ENCODE data around the gene ACOT7.
"Not testable (repeated sequence)": the region's sequence is repeated elsewhere in the genome, so short reads cannot be mapped to it uniquely, and the experiment has no call there.

Gene ACOT7

DNA sequence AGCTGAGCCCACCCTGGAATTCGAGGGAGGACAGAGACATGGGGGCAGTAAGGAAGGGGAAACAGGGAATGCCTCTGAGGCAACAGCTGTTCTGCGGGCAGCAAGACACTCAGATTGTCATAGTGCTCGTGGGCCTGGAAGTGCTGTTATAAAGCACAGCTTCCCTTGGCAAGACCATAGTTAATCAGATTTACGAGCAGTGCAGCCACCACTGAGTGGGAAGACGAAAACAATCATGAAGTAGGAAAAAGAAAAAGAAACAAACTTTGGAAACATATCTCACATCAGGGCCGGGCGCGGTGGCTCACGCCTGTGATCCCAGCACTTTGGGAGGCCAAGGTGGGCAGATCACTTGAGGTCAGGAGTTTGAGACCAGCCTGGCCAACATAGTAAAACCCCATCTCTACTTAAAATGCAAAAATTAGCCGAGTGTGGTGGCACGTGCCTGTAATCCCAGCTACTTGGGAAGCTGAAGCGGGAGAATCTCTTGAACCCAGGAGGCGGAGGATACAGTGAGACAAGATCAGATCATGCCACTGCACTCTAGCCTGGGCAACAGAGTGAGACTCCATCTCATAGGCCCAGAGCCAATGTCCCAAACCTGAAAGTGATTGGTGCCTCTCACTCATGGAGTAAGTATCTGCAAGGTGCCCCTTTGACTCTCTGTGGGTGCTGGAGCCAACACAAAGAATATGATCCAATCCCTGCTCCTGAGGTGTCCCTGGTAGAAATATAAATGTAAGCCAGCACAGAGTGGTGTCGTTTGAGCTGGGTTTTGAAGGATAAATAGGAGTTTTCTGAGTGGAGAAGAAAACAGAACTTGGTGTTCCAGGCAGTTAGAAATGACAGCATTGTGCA, 77.1 kb downstream of the ACOT7 start:
- Histone ChIP-seq H3K9me3 (ENCODE audit: control insufficient read depth, low read length) (no peaks in the 10 kb centered on the region), H3K4me1 (ENCODE audit: control insufficient read depth, insufficient read depth, low read length, poor library complexity, severe bottlenecking) (no peaks in the 10 kb centered on the region), H3K27me3 (replicated peaks; ENCODE audit: control insufficient read depth, insufficient read depth, low read length, poor library complexity, severe bottlenecking) (no peaks in the 10 kb centered on the region), H3K36me3 (ENCODE audit: control insufficient read depth, insufficient read depth, low read length) (peaks cover 3% of the 10 kb centered on the region), H3K27ac (ENCODE audit: insufficient read depth, low read length, poor library complexity, severe bottlenecking) (no peak overlapping the region), H3K4me3 (ENCODE audit: insufficient read depth, low read depth, low read length, poor library complexity, severe bottlenecking) (no peak overlapping the region)
- DNase-seq: no peak

DNA sequence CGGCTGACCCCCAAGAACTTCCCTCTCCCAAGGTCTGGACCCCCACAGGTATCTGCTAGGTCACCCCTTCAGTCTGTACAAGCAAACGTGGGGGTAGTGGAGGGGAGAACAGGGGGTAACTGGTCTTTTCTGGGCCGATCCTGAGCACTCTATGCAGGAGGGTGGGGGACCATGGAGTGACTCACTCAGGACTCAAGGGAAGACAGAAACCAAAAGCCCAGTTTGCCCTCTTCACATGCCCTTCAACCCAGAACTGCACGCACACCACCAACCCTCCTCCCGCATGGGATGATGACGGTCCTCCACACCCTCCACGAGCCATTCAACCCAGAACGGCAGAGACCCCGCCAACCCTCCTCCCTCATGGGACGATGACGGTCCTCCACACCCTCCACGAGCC, 79.1 kb downstream of the ACOT7 start:
- Histone ChIP-seq H3K27ac (ENCODE audit: insufficient read depth, low read length, poor library complexity, severe bottlenecking) (no peak overlapping the region), H3K27me3 (replicated peaks; ENCODE audit: control insufficient read depth, insufficient read depth, low read length, poor library complexity, severe bottlenecking) (no peaks in the 10 kb centered on the region), H3K4me1 (ENCODE audit: control insufficient read depth, insufficient read depth, low read length, poor library complexity, severe bottlenecking) (no peaks in the 10 kb centered on the region), H3K36me3 (ENCODE audit: control insufficient read depth, insufficient read depth, low read length) (peaks cover 3% of the 10 kb centered on the region), H3K4me3 (ENCODE audit: insufficient read depth, low read depth, low read length, poor library complexity, severe bottlenecking) (no peak overlapping the region), H3K9me3 (ENCODE audit: control insufficient read depth, low read length) (no peaks in the 10 kb centered on the region)
- no peak for DNase-seq

DNA sequence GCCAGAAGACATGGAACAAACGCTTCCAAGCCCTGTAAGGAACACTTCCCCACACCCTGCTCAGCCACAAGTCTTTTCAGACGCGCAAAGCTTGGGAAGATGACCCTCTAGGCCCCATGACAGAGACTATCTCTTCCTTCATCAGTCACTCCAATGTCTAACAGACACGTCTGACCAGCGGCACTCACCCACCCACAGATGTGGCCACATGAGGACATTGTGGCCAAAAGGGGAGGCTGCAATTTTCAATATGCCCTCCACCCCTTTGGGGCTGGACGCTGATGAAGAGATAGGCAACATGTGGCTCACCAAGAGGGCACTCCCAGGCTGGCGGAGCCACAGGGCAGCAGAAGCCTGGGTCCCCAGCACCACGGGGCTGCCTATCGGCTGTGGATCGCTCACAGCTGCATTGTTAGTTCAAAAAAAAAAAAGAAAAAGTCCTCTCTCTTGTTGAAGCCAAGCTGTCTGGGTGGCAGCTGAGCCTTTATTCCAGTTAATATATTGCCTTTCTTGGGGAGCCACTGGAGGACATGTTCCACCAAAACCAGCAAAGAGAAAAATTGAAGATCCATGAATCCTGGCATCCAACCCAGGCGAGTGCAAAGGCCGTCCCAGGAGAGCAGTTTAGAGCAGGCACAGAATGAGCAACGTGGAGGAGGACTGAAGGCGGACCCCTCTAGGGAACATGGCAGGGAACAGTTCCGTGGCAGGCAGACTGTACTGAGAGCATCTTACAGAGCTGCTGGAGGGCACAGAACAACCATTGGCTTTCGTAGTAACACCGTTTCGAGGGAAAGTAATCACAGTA, 80.0 kb downstream of the ACOT7 start:
- Histone ChIP-seq H3K27ac (ENCODE audit: insufficient read depth, low read length, poor library complexity, severe bottlenecking) (no peak overlapping the region), H3K9me3 (ENCODE audit: control insufficient read depth, low read length) (no peaks in the 10 kb centered on the region), H3K27me3 (replicated peaks; ENCODE audit: control insufficient read depth, insufficient read depth, low read length, poor library complexity, severe bottlenecking) (no peaks in the 10 kb centered on the region), H3K4me3 (ENCODE audit: insufficient read depth, low read depth, low read length, poor library complexity, severe bottlenecking) (no peak overlapping the region), H3K4me1 (ENCODE audit: control insufficient read depth, insufficient read depth, low read length, poor library complexity, severe bottlenecking) (no peaks in the 10 kb centered on the region), H3K36me3 (ENCODE audit: control insufficient read depth, insufficient read depth, low read length) (peaks cover 3% of the 10 kb centered on the region)
- DNase-seq: no peak

- no peak for DNase-seq
- no peak overlapping the region for H3K27ac ChIP-seq (ENCODE audit: insufficient read depth, low read length, poor library complexity, severe bottlenecking)
- no peak overlapping the region for H3K4me3 ChIP-seq (ENCODE audit: insufficient read depth, low read depth, low read length, poor library complexity, severe bottlenecking)
- H3K9me3 ChIP-seq (ENCODE audit: control insufficient read depth, low read length): no peaks in the 10 kb centered on the region
- H3K36me3 ChIP-seq (ENCODE audit: control insufficient read depth, insufficient read depth, low read length): no peaks in the 10 kb centered on the region
- no peaks in the 10 kb centered on the region for H3K4me1 ChIP-seq (ENCODE audit: control insufficient read depth, insufficient read depth, low read length, poor library complexity, severe bottlenecking)
- H3K27me3 ChIP-seq (replicated peaks; ENCODE audit: control insufficient read depth, insufficient read depth, low read length, poor library complexity, severe bottlenecking): no peaks in the 10 kb centered on the region
These were observed 83.3 kb downstream of the ACOT7 start for GRCh38 chr1:6310116-6310848.

GRCh38 chr1:6309564-6309963, 84.0 kb downstream of the ACOT7 start:
- Histone ChIP-seq H3K36me3 (ENCODE audit: control insufficient read depth, insufficient read depth, low read length) (no peaks in the 10 kb centered on the region), H3K27me3 (replicated peaks; ENCODE audit: control insufficient read depth, insufficient read depth, low read length, poor library complexity, severe bottlenecking) (no peaks in the 10 kb centered on the region), H3K27ac (ENCODE audit: insufficient read depth, low read length, poor library complexity, severe bottlenecking) (no peak overlapping the region), H3K4me3 (ENCODE audit: insufficient read depth, low read depth, low read length, poor library complexity, severe bottlenecking) (no peak overlapping the region), H3K4me1 (ENCODE audit: control insufficient read depth, insufficient read depth, low read length, poor library complexity, severe bottlenecking) (no peaks in the 10 kb centered on the region), H3K9me3 (ENCODE audit: control insufficient read depth, low read length) (no peaks in the 10 kb centered on the region)
- DNase-seq: no peak

DNA sequence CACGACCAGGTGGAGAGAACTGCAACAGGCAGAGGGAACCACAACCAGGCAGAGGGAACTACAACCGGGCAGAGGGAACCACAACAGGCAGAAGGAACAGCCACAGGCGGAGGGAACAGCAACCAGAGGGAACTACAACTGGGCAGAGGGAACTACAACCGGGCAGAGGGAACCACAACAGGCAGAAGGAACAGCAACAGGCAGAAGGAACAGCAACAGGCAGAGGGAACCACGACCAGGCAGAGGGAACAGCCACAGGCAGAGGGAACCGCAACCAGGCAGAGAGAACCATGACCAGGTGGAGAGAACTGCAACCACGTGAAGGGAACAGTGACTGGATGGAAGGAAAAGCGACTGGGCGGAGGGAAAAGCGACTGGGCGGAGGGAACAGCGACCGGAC, 85.1 kb downstream of the ACOT7 start:
- no peaks in the 10 kb centered on the region for H3K36me3 ChIP-seq (ENCODE audit: control insufficient read depth, insufficient read depth, low read length)
- no peaks in the 10 kb centered on the region for H3K4me1 ChIP-seq (ENCODE audit: control insufficient read depth, insufficient read depth, low read length, poor library complexity, severe bottlenecking)
- H3K27me3 ChIP-seq (replicated peaks; ENCODE audit: control insufficient read depth, insufficient read depth, low read length, poor library complexity, severe bottlenecking): no peaks in the 10 kb centered on the region
- DNase-seq: no peak
- no peak overlapping the region for H3K4me3 ChIP-seq (ENCODE audit: insufficient read depth, low read depth, low read length, poor library complexity, severe bottlenecking)
- H3K27ac ChIP-seq (ENCODE audit: insufficient read depth, low read length, poor library complexity, severe bottlenecking): no peak overlapping the region
- H3K9me3 ChIP-seq (ENCODE audit: control insufficient read depth, low read length): no peaks in the 10 kb centered on the region

GRCh38 chr1:6307682-6308081, 85.9 kb downstream of the ACOT7 start:
- H3K27ac ChIP-seq (ENCODE audit: insufficient read depth, low read length, poor library complexity, severe bottlenecking); H3K9me3 ChIP-seq (ENCODE audit: control insufficient read depth, low read length); H3K36me3 ChIP-seq (ENCODE audit: control insufficient read depth, insufficient read depth, low read length); H3K4me3 ChIP-seq (ENCODE audit: insufficient read depth, low read depth, low read length, poor library complexity, severe bottlenecking); H3K27me3 ChIP-seq (replicated peaks; ENCODE audit: control insufficient read depth, insufficient read depth, low read length, poor library complexity, severe bottlenecking); DNase-seq; H3K4me1 ChIP-seq (ENCODE audit: control insufficient read depth, insufficient read depth, low read length, poor library complexity, severe bottlenecking): not testable (repeated sequence)

GRCh38 chr1:6307099-6307498, 86.5 kb downstream of the ACOT7 start:
- DNase-seq: no peak
- no peaks in the 10 kb centered on the region for H3K36me3 ChIP-seq (ENCODE audit: control insufficient read depth, insufficient read depth, low read length)

DNA sequence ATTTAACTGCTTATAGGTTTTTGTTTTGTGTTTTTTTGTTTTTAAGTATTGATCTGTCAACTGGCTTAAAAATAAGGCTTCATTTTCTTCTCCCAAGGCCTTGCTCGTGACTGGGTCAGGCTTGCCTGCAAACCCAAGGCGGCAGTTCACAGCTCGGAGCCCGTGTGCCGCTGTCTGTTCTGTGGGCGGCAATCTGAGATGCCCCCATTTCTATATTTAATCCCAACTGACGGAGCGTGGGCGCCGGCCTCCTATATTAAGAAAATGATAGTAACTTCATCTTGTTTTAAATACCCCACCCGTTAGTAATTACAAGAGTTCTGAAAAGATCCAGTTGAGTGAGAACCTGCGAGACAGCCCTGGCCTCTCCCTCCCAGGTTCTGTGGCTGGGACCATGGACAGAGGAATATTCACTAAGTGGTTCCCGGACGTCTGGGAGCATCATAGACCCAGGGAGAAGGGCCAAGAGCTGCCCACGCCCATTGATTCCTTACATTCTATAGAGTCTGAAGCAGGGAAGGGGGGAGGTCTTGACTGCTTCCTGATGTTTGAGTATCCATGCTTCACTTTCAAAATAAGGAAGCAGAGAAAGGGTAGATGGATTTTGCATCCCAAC, 90.1 kb downstream of the ACOT7 start:
- Histone ChIP-seq H3K36me3 (ENCODE audit: control insufficient read depth, insufficient read depth, low read length) (no peaks in the 10 kb centered on the region), H3K4me1 (ENCODE audit: control insufficient read depth, insufficient read depth, low read length, poor library complexity, severe bottlenecking) (no peaks in the 10 kb centered on the region), H3K9me3 (ENCODE audit: control insufficient read depth, low read length) (no peaks in the 10 kb centered on the region), H3K27ac (ENCODE audit: insufficient read depth, low read length, poor library complexity, severe bottlenecking) (no peak overlapping the region), H3K4me3 (ENCODE audit: insufficient read depth, low read depth, low read length, poor library complexity, severe bottlenecking) (no peak overlapping the region), H3K27me3 (replicated peaks; ENCODE audit: control insufficient read depth, insufficient read depth, low read length, poor library complexity, severe bottlenecking) (no peaks in the 10 kb centered on the region)
- DNase-seq: no peak

More at GRCh38 chr1:6307099-6307498, 86.5 kb downstream of the ACOT7 start:
- no peaks in the 10 kb centered on the region for H3K27me3 ChIP-seq (replicated peaks; ENCODE audit: control insufficient read depth, insufficient read depth, low read length, poor library complexity, severe bottlenecking)
- H3K27ac ChIP-seq (ENCODE audit: insufficient read depth, low read length, poor library complexity, severe bottlenecking): no peak overlapping the region
- H3K9me3 ChIP-seq (ENCODE audit: control insufficient read depth, low read length): no peaks in the 10 kb centered on the region
- no peaks in the 10 kb centered on the region for H3K4me1 ChIP-seq (ENCODE audit: control insufficient read depth, insufficient read depth, low read length, poor library complexity, severe bottlenecking)
- no peak overlapping the region for H3K4me3 ChIP-seq (ENCODE audit: insufficient read depth, low read depth, low read length, poor library complexity, severe bottlenecking)
